Chondrocyte (in vitro differentiated cells): Measurements from ENCODE around the gene RPS10. TPM values are rescaled to one million over a fixed set of nuclear protein-coding genes. Genes with fewer than 3 reads are reported as not detected.
"Not testable (repeated sequence)": the region's sequence is repeated elsewhere in the genome, so short reads cannot be mapped to it uniquely, and the experiment has no call there.

ENCODE experiments used
- DNase-seq: peaks from one replicate; pipeline ENCODE4 v3.0.0; 2021; ENCODE audit warnings: mixed read lengths, low spot score
- H3K27ac Mint-ChIP-seq: one replicate; pipeline ENCODE4 v1.8.0; 2021; ENCODE audit warnings: mild to moderate bottlenecking, moderate library complexity, mixed read lengths; ENCODE audit not compliant: unreplicated experiment
- H3K27me3 Mint-ChIP-seq: 2 replicates; pipeline ENCODE4 v1.8.0; 2021; ENCODE audit warnings: low read depth, mixed read lengths
- H3K36me3 Mint-ChIP-seq: 2 replicates; pipeline ENCODE4 v1.8.0; 2021; ENCODE audit warnings: low read depth, mixed read lengths
- H3K4me1 Mint-ChIP-seq: 2 replicates; pipeline ENCODE4 v1.8.0; 2021; ENCODE audit warnings: low read depth, mild to moderate bottlenecking, mixed read lengths
- H3K4me3 Mint-ChIP-seq: one replicate; pipeline ENCODE4 v1.8.0; 2021; ENCODE audit warnings: mild to moderate bottlenecking, moderate library complexity, mixed read lengths; ENCODE audit not compliant: unreplicated experiment
- H3K9me3 Mint-ChIP-seq: 2 replicates; pipeline ENCODE4 v1.8.0; 2021; ENCODE audit warnings: low read depth, mixed read lengths
- total RNA-seq: library from RNA; stranded (reverse); gene quantifications from 3 replicates; pipeline ENCODE4 v1.2.1, GENCODE V29; 2021
- TF ChIP-seq, protein P1 (sequence below): fragments of 200-600 bp; sonication (generic); IDR thresholded peaks from 2 replicates; pipeline ENCODE4 v1.5.0; 2021; ENCODE audit warnings: antibody characterized with exemption, mild to moderate bottlenecking, moderate library complexity

RPS10 gene
- total RNA-seq, 1 donor from 2014 or later, result 771 TPM

DNA sequence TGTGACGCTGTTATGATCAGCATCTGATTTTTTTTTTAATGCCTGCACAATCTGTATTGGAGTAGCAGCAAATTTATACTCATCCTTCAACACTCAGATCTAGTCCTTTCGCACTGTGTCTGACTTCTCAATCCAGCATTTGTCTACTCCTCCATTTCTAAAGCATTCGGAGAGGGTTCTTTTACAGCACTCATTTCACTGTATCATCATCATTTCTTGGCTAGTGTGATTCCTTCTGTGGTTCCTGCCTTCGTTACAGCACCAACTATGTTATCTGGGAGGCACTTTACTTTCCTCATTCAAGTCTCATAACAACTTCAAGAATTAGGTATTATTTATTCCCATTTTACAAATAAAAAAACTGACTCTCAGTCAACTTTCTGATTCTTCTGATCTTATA lies 51.4 kb downstream of the RPS10 start:
- TF ChIP-seq, protein P1, sequence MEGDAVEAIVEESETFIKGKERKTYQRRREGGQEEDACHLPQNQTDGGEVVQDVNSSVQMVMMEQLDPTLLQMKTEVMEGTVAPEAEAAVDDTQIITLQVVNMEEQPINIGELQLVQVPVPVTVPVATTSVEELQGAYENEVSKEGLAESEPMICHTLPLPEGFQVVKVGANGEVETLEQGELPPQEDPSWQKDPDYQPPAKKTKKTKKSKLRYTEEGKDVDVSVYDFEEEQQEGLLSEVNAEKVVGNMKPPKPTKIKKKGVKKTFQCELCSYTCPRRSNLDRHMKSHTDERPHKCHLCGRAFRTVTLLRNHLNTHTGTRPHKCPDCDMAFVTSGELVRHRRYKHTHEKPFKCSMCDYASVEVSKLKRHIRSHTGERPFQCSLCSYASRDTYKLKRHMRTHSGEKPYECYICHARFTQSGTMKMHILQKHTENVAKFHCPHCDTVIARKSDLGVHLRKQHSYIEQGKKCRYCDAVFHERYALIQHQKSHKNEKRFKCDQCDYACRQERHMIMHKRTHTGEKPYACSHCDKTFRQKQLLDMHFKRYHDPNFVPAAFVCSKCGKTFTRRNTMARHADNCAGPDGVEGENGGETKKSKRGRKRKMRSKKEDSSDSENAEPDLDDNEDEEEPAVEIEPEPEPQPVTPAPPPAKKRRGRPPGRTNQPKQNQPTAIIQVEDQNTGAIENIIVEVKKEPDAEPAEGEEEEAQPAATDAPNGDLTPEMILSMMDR, result no peak
- H3K9me3 Mint-ChIP-seq, result no peaks in the 10 kb centered on the region
- H3K27ac Mint-ChIP-seq, result no peak overlapping the region
- DNase-seq, result no peak
- no peaks in the 10 kb centered on the region for H3K36me3 Mint-ChIP-seq
- peaks cover 18% of the 10 kb centered on the region for H3K4me1 Mint-ChIP-seq
- no peak overlapping the region for H3K4me3 Mint-ChIP-seq
- H3K27me3 Mint-ChIP-seq, result no peaks in the 10 kb centered on the region

DNA sequence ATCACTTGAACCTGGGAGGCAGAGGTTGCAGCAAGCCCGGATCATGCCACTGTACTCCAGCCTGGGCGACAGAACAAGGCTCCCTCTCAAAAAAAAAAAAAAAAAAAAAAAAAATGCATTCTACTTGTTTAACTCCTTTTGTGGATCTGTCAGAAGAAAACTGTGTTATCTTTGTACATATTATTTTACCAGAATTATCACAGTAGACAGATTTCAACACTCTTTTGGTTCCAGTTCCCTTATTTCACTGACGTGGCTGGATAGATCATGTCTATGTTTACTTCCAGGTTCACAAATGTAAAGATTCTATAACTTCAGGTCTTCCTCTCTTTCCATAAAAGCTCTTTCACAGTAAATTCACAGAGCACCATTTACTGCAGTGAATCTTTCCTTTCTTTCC lies 51.8 kb downstream of the RPS10 start:
- DNase-seq, result no peak

DNA sequence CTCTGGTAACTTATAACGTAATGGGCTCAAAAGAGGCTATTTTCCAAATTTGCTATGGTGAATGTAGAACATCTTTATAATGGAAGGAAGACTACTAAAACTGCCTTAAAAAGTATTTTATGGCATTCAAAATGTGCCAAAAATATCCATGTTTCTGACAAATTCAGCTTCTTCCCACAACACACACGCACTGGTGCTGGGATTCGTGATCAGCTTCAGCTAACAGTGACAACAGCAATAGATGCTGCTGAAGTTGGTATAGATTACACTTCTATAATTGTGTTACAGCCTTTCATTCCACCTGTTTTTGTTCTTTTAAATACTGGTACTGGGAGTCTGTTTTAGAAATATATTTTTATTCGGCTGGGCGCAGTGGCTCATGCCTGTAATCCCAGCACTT lies 52.4 kb downstream of the RPS10 start:
- H3K4me1 Mint-ChIP-seq, result peaks cover 17% of the 10 kb centered on the region
- DNase-seq, result no peak
- no peaks in the 10 kb centered on the region for H3K27me3 Mint-ChIP-seq
- no peak overlapping the region for H3K27ac Mint-ChIP-seq
- TF ChIP-seq, protein P1, result no peak
- H3K4me3 Mint-ChIP-seq, result no peak overlapping the region
- no peaks in the 10 kb centered on the region for H3K9me3 Mint-ChIP-seq
- H3K36me3 Mint-ChIP-seq, result no peaks in the 10 kb centered on the region

More for the DNA sequence above, 51.8 kb downstream of the RPS10 start:
- H3K9me3 Mint-ChIP-seq, result no peaks in the 10 kb centered on the region
- H3K4me3 Mint-ChIP-seq, result no peak overlapping the region
- H3K27me3 Mint-ChIP-seq, result no peaks in the 10 kb centered on the region
- H3K36me3 Mint-ChIP-seq, result no peaks in the 10 kb centered on the region
- peaks cover 21% of the 10 kb centered on the region for H3K4me1 Mint-ChIP-seq
- TF ChIP-seq, protein P1, result no peak
- no peak overlapping the region for H3K27ac Mint-ChIP-seq

DNA sequence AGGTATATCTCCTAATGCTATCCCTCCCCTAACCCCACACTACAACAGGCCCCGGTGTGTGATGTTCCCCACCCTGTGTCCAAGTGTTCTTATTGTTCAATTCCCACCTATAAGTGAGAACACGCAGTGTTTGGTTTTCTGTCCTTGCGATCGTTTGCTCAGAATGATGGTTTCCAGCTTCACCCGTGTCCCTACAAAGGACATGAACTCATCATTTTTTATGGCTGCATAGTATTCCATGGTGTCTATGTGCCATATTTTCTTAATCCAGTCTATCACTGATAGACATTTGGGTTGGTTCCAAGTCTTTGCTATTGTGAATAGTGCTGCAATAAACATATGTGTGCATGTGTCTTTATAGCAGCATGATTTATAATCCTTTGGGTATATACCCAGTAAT lies 54.0 kb downstream of the RPS10 start:
- not testable (repeated sequence) for H3K4me3 Mint-ChIP-seq, H3K27me3 Mint-ChIP-seq, H3K9me3 Mint-ChIP-seq, H3K36me3 Mint-ChIP-seq, H3K27ac Mint-ChIP-seq, DNase-seq
- H3K4me1 Mint-ChIP-seq, result peaks cover 13% of the 10 kb centered on the region

DNA sequence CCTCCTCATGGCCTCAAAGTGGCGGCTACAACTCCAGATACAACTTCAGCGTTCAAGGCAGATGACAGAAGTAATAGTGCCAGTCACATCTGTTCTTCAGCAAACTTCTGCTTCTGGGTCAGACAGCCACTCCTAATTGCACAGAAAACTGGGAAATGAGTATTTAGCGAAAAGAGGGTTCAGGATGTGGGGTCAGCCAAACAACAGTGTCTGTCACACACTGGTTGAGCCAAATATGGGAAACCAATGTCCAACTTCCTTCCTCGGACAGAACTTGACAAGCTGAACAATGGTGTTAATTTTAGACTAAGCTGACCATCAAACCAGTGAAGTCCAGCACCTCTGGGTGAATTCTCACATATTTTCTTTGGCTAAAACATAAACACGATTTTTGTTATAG lies 55.5 kb downstream of the RPS10 start:
- TF ChIP-seq, protein P1, result no peak
- DNase-seq, result no peak
- Mint-ChIP-seq H3K27me3 (no peaks in the 10 kb centered on the region), H3K27ac (no peak overlapping the region), H3K9me3 (no peaks in the 10 kb centered on the region), H3K4me1 (peaks cover 25% of the 10 kb centered on the region), H3K36me3 (no peaks in the 10 kb centered on the region), H3K4me3 (no peak overlapping the region)

DNA sequence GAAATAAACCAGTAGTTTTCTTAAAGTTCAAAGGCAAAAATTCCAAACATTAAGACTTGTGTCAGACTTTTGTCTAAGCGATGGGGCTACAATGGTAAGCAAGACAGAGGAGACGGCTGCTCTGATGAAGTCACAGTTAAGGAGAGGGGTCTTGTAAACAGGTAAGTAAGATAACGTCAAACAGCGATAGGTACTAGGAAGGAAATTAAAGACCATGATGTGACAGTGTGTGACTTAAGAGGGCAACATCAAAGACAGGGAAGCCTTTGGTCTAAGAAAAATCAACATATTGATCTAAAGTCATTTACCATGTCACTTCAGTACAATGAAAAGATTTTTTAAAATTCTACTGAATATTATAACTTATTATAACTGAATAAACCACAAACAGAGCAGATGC lies 56.5 kb downstream of the RPS10 start:
- no peaks in the 10 kb centered on the region for H3K9me3 Mint-ChIP-seq
- no peak overlapping the region for H3K4me3 Mint-ChIP-seq
- DNase-seq, result no peak
- no peaks in the 10 kb centered on the region for H3K27me3 Mint-ChIP-seq
- H3K36me3 Mint-ChIP-seq, result no peaks in the 10 kb centered on the region
- H3K27ac Mint-ChIP-seq, result no peak overlapping the region
- peaks cover 26% of the 10 kb centered on the region for H3K4me1 Mint-ChIP-seq
- TF ChIP-seq, protein P1, result no peak

Other genes with a start within 250 kb of the RPS10 start
- gene HMGA1, start 189.2 kb downstream of the RPS10 start, total RNA-seq, result 33.4 to 55.2 TPM (median 37.8 TPM) in 3 replicates
- gene SMIM29, start 177.1 kb downstream of the RPS10 start, total RNA-seq, result 15.5 to 19.0 TPM (median 18.0 TPM) in 3 replicates
- 21.6 to 25.9 TPM (median 22.0 TPM) in 3 replicates for gene NUDT3, start 33.4 kb downstream of the RPS10 start, total RNA-seq
- gene PACSIN1, start 40.0 kb upstream of the RPS10 start, total RNA-seq, result 0.15 to 0.21 TPM in 2 of 3 replicates, not detected in the other
- 0.10 TPM in 1 of 3 replicates, not detected in the others for gene SPDEF, start 130.3 kb upstream of the RPS10 start, total RNA-seq